GM12878 (cell line): ENCODE measurements around the gene RNF223. TPM values are rescaled to one million over a fixed set of nuclear protein-coding genes. Genes with fewer than 3 reads are reported as not detected.

Source experiments
- ATAC-seq: fragments of 200-7000 bp; cut with Tn5 transposase; 3 replicates; pipeline ENCODE4 v1.9.1; 2020; ENCODE audit warnings: mild to moderate bottlenecking, moderate library complexity
- BruUV-seq: library from RNA; stranded (reverse); fragments of 400-500 nt; replicated peaks from 2 replicates; lab custom pipeline; 2021; lab: Mats Ljungman, UMichigan
- CTCF ChIA-PET: fragments of 300-600 bp; sonication (Branson Sonifier 250); formaldehyde crosslinking; extraction: SDS; loops from one replicate; lab custom pipeline; 2021; ENCODE audit warnings: inconsistent platforms; lab: Yijun Ruan, JAX
- POLR2A ChIA-PET: fragments of 350-600 bp; formaldehyde crosslinking; extraction: SDS; loops from one replicate; lab custom pipeline; 2021; ENCODE audit warnings: inconsistent platforms; lab: Charles Lee
- RAD21 ChIA-PET: fragments of 300-600 bp; sonication (Branson Sonifier 250); formaldehyde crosslinking; loops from one replicate; lab custom pipeline; 2023; ENCODE audit warnings: antibody characterized with exemption; ENCODE audit not compliant: unreplicated experiment; lab: Charles Lee
- SMC1A ChIA-PET: fragments of 300-600 bp; sonication (Branson Sonifier 250); formaldehyde crosslinking; loops from one replicate; lab custom pipeline; 2023; ENCODE audit not compliant: unreplicated experiment, uncharacterized antibody; lab: Charles Lee
- DNase-seq: peaks from one replicate; pipeline ENCODE4 v3.0.0-alpha.2; 2011; ENCODE audit warnings: low read depth, low spot score
- FAIRE-seq: peaks from 3 replicates; lab custom pipeline; 2011; peaks lifted over from hg19 to GRCh38; lab: Jason Lieb, UNC
- H2AFZ ChIP-seq: 2 replicates; pipeline ENCODE4 v1.6.0; 2011; ENCODE audit warnings: low read depth, low read length, control low read depth; ENCODE audit not compliant: control insufficient read depth
- H3K27ac ChIP-seq: 2 replicates; pipeline ENCODE4 v1.5.1; 2011; ENCODE audit warnings: control low read depth; ENCODE audit not compliant: control insufficient read depth, insufficient read depth
- H3K27me3 ChIP-seq, 2 experiments: replicated peaks in 1 of 2; 2 replicates each; pipeline versions ENCODE4 v1.6.0 to v1.6.1; 2011; ENCODE audit warnings: low read length in 1 of 2; ENCODE audit not compliant: control insufficient read depth in 2 of 2, insufficient read depth in 2 of 2
- H3K36me3 ChIP-seq, 2 experiments: 2 replicates each; pipeline ENCODE4 v1.5.1; 2011; ENCODE audit warnings: low read length in 1 of 2; ENCODE audit not compliant: control insufficient read depth in 2 of 2, insufficient read depth in 2 of 2
- H3K4me1 ChIP-seq: 2 replicates; pipeline ENCODE4 v1.6.1; 2011; ENCODE audit warnings: mild to moderate bottlenecking, low read length, moderate library complexity, mixed read lengths; ENCODE audit not compliant: control insufficient read depth, insufficient read depth
- H3K4me2 ChIP-seq: 2 replicates; pipeline ENCODE4 v1.6.0; 2011; ENCODE audit warnings: control low read depth; ENCODE audit not compliant: control insufficient read depth, insufficient read depth
- H3K4me3 ChIP-seq: fragments of 200-600 bp; sonication (generic); 2 replicates; pipeline ENCODE4 v1.5.1; 2016
- H3K79me2 ChIP-seq: 2 replicates; pipeline ENCODE4 v1.6.0; 2011; ENCODE audit warnings: low read length; ENCODE audit not compliant: control insufficient read depth, insufficient read depth
- H3K9ac ChIP-seq: 2 replicates; pipeline ENCODE4 v1.8.0; 2011; ENCODE audit warnings: low read length, control low read depth, mixed read lengths; ENCODE audit not compliant: control insufficient read depth, insufficient read depth
- H3K9me3 ChIP-seq: replicated peaks from 3 replicates; pipeline ENCODE4 v1.5.1; 2011; ENCODE audit warnings: mild to moderate bottlenecking, low read length; ENCODE audit not compliant: control insufficient read depth, insufficient read depth
- H4K20me1 ChIP-seq: 2 replicates; pipeline ENCODE4 v1.6.0; 2011; ENCODE audit not compliant: control insufficient read depth, insufficient read depth
- CHD4 ChIP-seq: fragments of 200-600 bp; sonication (generic); IDR thresholded peaks from 2 replicates; pipeline ENCODE4 v1.6.1; 2016; ENCODE audit warnings: mild to moderate bottlenecking
- NR2F1 ChIP-seq: fragments of 450-650 bp; conservative IDR thresholded peaks from 2 replicates; pipeline ENCODE4 v1.6.1; 2017; ENCODE audit warnings: mild to moderate bottlenecking
- RELA ChIP-seq: fragments of 450-650 bp; IDR thresholded peaks from 2 replicates; pipeline ENCODE4 v1.8.0; 2014; ENCODE audit warnings: borderline replicate concordance; ENCODE audit not compliant: partially characterized antibody
- SIX5 ChIP-seq: IDR thresholded peaks from 2 replicates; pipeline ENCODE4 v1.6.1; 2011; ENCODE audit warnings: mild to moderate bottlenecking, low read depth, low read length, moderate library complexity; ENCODE audit not compliant: severe bottlenecking
- SMARCA5 ChIP-seq: fragments of 450-650 bp; IDR thresholded peaks from 2 replicates; pipeline ENCODE4 v1.6.1; 2017; ENCODE audit warnings: mild to moderate bottlenecking
- TCF3 ChIP-seq: IDR thresholded peaks from 2 replicates; pipeline ENCODE4 v1.6.1; 2012; ENCODE audit warnings: low read depth, mild to moderate bottlenecking, low read length, borderline replicate concordance; ENCODE audit not compliant: insufficient read depth
- WGBS: methylation state at CpG from one replicate; pipeline ENCODE4 v1.1.6; 2016; ENCODE audit warnings: low lambda C conversion rate; ENCODE audit not compliant: insufficient replicate concordance, insufficient coverage; ENCODE audit errors: missing lambda C conversion rate; 5-methylcytosine and 5-hydroxymethylcytosine counted together
- in situ Hi-C: fragments of 300-500 bp; cut with MboI; formaldehyde crosslinking; loops from 9 replicates; pipeline ENCODE4 v1.14.3; 2018; ENCODE audit warnings: mixed read lengths
- intact Hi-C: fragments of 100-400 bp; cut with micrococcal nuclease; formaldehyde crosslinking; loops from one replicate; pipeline ENCODE4 v1.14.2; 2022; ENCODE audit not compliant: unreplicated experiment
- polyA plus RNA-seq, 11 experiments: library from polyadenylated mRNA; depleted of rRNA in 4 of 11; unstranded in 6 of 11; stranded (reverse) in 5 of 11; fragments of >200 nt; fragmentation: Nextera tagmentation in 4 of 11; fragmentation: Illumina TruSeq in 1 of 11; extraction: Ambion mirVana in 4 of 11; extraction: Trizol in 1 of 11; gene quantifications; 1 replicate in 1 of 11; 2 replicates in 10 of 11; pipeline versions ENCODE4 v1.2.1 to v1.2.3, GENCODE V29; 2011 to 2016; ENCODE audit warnings: inconsistent platforms in 2 of 11, missing spikeins in 2 of 11, low read depth in 1 of 11
- total RNA-seq, 4 experiments: library from RNA; depleted of rRNA in 3 of 4; stranded (reverse); fragments of >200 nt in 3 of 4; fragmentation: Illumina TruSeq in 1 of 4; extraction: Trizol in 1 of 4; gene quantifications; 2 replicates each; pipeline versions ENCODE4 v1.2.1 to v1.2.3, GENCODE V29; 2013 to 2021
- TF ChIP-seq, protein P1 (sequence below): IDR thresholded peaks from 2 replicates; pipeline ENCODE4 v1.6.1; 2011; ENCODE audit warnings: low read depth, low read length, improper control_type of control experiment, borderline replicate concordance
- TF ChIP-seq, protein P2 (sequence below): fragments of 450-650 bp; formaldehyde crosslinking; IDR thresholded peaks from 2 replicates; pipeline ENCODE4 v1.4.0; 2022; ENCODE audit warnings: mild to moderate bottlenecking, moderate library complexity
- TF ChIP-seq, protein P3 (sequence below): IDR thresholded peaks from 2 replicates; pipeline ENCODE4 v1.6.1; 2011; ENCODE audit warnings: borderline replicate concordance, low read depth, mild to moderate bottlenecking, moderate library complexity, mixed read lengths, low read length; ENCODE audit not compliant: insufficient read depth; ENCODE audit errors: extremely low read length
- TF ChIP-seq, protein P4 (sequence below): IDR thresholded peaks from 2 replicates; pipeline ENCODE4 v1.6.1; 2011; ENCODE audit warnings: borderline replicate concordance, low read depth, mild to moderate bottlenecking, moderate library complexity, low read length; ENCODE audit not compliant: insufficient read depth, poor library complexity, severe bottlenecking

Gene RNF223
- total and polyA plus RNA-seq, 10 of the 15 experiments (the other 5 are each of a cell fraction or from before 2014, with no cell fraction given), result 0.06 TPM; not detected in 9

DNA sequence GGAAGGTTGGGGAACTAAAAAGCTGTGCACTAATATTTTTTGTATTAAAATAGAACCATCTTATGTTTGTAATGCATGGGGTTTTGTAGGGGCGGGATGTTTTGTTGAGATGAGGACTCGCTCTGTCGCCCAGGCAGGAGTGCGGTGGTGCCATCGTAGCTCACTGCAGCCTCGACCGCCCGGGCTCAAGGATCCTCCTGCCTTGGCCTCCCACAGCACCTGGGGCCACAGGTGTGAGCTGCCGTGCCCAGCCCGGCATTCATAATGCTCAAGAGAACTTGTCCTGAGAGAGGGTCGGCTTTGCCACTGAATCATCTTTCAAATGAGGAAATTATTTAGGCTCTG, 44.7 kb upstream of the RNF223 start (continued):
- TF ChIP-seq, protein P1, sequence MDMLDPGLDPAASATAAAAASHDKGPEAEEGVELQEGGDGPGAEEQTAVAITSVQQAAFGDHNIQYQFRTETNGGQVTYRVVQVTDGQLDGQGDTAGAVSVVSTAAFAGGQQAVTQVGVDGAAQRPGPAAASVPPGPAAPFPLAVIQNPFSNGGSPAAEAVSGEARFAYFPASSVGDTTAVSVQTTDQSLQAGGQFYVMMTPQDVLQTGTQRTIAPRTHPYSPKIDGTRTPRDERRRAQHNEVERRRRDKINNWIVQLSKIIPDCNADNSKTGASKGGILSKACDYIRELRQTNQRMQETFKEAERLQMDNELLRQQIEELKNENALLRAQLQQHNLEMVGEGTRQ, result no peak
- TF ChIP-seq NR2F1, result no peak
- TF ChIP-seq, all 136 proteins: peak for 0

DNA sequence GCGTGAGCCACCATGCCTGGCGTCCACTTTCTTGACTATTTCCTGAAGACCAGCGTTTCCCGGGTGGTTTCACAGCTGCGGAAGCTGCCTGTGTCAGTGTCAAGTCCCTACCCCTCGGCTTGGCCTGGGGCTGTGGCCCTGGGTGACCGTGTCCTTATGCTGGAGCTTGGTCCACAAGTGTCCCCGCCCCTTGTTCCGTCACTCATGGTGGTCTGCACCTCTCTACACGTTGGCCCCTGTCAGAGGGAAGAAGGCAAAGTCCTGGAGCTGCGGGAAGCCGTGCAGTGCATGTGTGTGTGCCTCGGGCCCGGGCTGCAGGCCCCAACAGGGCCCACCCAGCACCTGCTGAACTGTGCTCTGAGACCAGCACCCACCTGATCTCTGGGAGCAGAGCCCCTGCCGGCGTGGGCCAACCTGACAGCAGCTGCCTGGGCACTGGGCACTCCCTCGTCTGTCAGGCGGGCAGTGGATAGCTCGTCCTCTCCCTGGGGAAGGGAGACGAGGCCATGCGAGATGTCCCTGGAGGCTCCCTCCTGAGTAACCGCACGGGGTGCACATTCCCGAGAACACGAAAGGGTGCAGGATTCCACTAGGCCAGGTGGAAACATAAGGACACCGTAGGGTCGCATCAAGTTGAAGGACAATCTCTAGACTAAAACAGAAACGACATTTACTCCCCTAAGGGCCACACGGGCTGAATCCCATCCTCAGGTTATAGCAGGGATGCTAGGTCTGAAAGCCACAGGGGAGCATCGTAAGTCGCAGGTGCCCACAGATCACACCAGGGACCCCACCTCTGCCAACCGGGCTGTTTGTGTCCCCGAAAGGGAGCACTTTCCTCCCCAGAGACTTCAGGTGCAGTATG, 44.1 kb upstream of the RNF223 start:
- in situ Hi-C loops, result loop anchor here (5.0 kb wide), 1 partner anchor 134 kb away; no protein-coding TSS in a partner anchor
- 42% methylated on average over 33 of the region's 33 CpGs for WGBS
- TF ChIP-seq RELA (no peak), SIX5 (no peak), CHD4 (no peak), SMARCA5 (no peak), TCF3 (no peak)
- TF ChIP-seq, protein P2, sequence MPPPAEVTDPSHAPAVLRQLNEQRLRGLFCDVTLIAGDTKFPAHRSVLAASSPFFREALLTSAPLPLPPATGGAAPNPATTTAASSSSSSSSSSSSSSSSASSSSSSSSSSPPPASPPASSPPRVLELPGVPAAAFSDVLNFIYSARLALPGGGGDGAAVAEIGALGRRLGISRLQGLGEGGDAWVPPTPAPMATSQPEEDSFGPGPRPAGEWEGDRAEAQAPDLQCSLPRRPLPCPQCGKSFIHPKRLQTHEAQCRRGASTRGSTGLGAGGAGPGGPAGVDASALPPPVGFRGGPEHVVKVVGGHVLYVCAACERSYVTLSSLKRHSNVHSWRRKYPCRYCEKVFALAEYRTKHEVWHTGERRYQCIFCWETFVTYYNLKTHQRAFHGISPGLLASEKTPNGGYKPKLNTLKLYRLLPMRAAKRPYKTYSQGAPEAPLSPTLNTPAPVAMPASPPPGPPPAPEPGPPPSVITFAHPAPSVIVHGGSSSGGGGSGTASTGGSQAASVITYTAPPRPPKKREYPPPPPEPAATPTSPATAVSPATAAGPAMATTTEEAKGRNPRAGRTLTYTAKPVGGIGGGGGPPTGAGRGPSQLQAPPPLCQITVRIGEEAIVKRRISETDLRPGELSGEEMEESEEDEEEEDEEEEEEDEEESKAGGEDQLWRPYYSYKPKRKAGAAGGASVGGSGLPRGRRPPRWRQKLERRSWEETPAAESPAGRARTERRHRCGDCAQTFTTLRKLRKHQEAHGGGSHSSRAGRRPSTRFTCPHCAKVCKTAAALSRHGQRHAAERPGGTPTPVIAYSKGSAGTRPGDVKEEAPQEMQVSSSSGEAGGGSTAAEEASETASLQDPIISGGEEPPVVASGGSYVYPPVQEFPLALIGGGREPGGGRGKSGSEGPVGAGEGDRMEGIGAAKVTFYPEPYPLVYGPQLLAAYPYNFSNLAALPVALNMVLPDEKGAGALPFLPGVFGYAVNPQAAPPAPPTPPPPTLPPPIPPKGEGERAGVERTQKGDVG (CRISPR knock-in tag), result no peak
- TF ChIP-seq, protein P3, sequence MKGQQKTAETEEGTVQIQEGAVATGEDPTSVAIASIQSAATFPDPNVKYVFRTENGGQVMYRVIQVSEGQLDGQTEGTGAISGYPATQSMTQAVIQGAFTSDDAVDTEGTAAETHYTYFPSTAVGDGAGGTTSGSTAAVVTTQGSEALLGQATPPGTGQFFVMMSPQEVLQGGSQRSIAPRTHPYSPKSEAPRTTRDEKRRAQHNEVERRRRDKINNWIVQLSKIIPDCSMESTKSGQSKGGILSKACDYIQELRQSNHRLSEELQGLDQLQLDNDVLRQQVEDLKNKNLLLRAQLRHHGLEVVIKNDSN, result no peak
- TF ChIP-seq, protein P4, sequence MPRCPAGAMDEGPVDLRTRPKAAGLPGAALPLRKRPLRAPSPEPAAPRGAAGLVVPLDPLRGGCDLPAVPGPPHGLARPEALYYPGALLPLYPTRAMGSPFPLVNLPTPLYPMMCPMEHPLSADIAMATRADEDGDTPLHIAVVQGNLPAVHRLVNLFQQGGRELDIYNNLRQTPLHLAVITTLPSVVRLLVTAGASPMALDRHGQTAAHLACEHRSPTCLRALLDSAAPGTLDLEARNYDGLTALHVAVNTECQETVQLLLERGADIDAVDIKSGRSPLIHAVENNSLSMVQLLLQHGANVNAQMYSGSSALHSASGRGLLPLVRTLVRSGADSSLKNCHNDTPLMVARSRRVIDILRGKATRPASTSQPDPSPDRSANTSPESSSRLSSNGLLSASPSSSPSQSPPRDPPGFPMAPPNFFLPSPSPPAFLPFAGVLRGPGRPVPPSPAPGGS, result no peak

More for the DNA sequence above, 44.1 kb upstream of the RNF223 start:
- ChIA-PET SMC1A (no interaction called here), CTCF (interaction anchor here (0.7 to 1.1 kb wide), 4 partner anchors 12 to 86 kb away, joined by 3 to 4 read pairs (median 3); no protein-coding TSS in a partner anchor), POLR2A (no interaction called here), RAD21 (interaction anchor here (1.0 to 5.6 kb wide), 4 partner anchors 85 to 174 kb away, joined by 3 to 92 read pairs (median 4); no protein-coding TSS in a partner anchor)
- no TSS peak for BruUV-seq
- Histone ChIP-seq H4K20me1 (no peaks in the 10 kb centered on the region), H3K9me3 (peaks cover 4% of the 10 kb centered on the region; the same call in 2 of the 3 replicates), H3K27ac (no peak overlapping the region), H3K4me3 (no peak overlapping the region), H3K79me2 (peaks cover 7% of the 10 kb centered on the region), H3K36me3 (no peaks in the 10 kb centered on the region), H3K27me3 (peaks cover 2 to 6% of the 10 kb centered on the region in 2 experiments; a peak in 3 of 4 replicates), H2AFZ (no peak overlapping the region), H3K9ac (no peak overlapping the region), H3K4me2 (no peak overlapping the region), H3K4me1 (peaks cover 4% of the 10 kb centered on the region; the same call in 1 of the 2 replicates)
- FAIRE-seq (no peak), DNase-seq (no peak), ATAC-seq (no peak)
- intact Hi-C loops, result loop anchor here (5.0 kb wide), 1 partner anchor 189 kb away; the partner anchor contains the start of genes ACAP3 and PUSL1
